Limb (tissue), 2 donors: ENCODE data around the gene GNAO1.

Experiments
- DNase-seq, 2 donors: peaks; one replicate each; pipeline ENCODE4 v3.0.0-alpha.2; 2016; ENCODE audit errors: extremely low spot score in 2 of 2

The GNAO1 gene

DNA sequence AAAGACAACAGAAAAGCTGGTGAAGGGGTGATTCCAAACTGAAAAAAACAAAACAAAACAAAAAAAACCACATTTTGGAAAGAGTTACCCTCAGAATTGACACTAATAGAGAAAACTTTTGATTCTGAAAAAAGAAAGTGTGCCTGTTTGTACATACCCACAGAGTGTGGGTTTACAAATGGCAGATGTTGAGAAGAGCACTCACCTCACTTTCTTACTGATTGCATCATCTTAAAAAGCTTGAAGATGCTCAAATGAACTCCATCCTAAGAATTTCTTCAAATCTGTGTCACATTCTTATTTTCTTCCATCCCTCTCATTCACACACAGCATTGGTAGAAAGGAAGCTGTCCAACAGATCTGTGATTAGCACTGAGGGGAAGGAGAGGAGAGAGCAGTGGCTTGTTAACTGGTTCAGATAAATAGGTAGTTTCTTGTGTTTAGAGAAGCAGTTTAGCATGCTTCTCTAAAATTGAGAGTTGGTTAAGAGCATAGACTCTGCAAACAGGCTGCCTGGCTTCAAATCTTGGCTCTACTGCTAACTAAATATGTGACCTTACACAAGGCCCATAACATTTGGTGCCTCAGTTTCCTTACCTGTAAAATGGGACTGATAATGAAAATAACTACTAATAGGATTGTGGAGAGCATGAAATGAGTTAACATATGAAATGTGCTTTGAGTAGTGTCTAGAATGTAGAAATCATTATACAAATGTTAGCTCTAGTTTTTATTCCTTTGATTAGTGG, 6.9 kb downstream of the GNAO1 start:
- no peak for DNase-seq

- no peak for DNase-seq
Observed at GRCh38 chr16:56198755-56199114, 7.4 kb downstream of the GNAO1 start.

DNA sequence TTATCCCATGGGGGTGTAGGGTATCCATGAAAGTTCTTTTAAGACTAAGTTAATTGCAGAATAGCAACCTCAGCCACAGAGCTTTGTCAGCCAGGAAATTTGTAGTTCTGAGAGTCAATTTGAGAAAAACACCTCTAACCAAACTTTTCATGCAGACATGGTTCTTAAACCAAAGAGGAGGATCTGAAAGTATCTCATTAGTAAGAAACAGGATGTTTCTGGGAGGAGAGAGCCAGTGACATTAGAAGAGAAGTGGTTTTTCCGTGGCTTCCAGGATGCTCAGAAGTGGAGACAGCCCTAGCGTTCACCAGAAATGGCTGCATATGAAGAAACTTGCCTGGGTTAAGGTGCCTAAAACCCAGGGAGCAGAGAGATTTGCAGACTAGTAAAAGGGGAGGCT, 7.9 kb downstream of the GNAO1 start:
- no peak for DNase-seq

DNA sequence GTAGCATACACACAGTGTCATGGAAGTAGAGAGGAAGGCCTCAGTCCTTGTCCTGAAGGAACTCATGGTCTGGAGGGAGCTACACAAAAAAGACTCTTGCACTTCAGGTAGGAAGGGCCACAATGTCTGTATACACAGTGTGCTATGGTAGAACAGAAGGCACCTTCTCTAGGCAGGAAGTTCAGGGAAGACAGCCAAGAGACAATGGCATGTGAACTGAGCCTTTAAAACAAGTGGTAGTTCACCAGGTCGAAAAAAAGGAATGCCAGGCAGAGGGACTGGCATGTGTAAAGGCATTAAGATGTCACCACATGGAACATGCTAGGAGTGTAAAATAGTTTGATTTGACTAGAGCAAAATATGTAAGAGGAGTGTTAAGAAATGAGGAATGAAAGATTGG, 9.7 kb downstream of the GNAO1 start:
- DNase-seq = no peak

DNA sequence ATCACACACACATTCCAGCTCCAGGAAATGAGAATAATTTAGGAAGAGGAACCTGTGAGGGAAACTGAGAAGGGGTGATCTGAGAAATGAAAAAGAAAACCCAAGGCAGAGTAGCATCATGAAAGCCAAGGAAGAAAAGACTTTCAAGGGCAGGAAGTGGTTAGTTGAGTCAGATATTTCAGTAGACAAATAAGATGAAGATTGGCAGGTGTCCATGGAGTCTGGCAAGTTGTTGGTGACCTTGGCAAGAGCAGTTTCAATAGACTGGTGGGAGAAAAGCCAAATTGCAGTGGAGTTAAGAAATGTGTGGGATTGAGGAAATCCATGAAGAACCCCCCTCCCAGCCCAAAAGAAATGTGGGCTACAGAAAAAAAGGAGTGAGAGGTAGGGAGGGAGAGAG, 10.7 kb downstream of the GNAO1 start:
- DNase-seq = no peak

- no peak for DNase-seq
Observed at GRCh38 chr16:56203052-56203451, 11.8 kb downstream of the GNAO1 start.

- no peak for DNase-seq
Observed at GRCh38 chr16:56204816-56205215, 13.5 kb downstream of the GNAO1 start.

DNA sequence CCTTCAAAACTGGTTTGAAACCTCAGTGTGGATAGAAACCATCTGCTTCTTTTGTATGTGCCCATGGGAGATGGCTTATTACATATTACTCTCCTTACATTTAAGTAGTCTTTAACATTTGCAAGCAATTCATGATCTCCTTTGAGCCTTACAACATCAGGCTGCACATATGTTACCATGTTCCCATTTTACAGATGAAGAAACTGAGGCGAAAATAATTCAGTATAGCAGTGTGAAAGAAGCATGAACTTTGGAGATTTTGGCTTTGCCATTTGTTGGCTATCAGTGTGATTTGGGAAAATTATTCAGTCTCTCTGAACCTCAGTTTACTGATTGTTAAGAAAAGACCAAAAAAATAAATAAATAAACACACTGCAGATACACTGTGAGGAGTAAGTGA, 15.7 kb downstream of the GNAO1 start:
- DNase-seq = no peak

DNA sequence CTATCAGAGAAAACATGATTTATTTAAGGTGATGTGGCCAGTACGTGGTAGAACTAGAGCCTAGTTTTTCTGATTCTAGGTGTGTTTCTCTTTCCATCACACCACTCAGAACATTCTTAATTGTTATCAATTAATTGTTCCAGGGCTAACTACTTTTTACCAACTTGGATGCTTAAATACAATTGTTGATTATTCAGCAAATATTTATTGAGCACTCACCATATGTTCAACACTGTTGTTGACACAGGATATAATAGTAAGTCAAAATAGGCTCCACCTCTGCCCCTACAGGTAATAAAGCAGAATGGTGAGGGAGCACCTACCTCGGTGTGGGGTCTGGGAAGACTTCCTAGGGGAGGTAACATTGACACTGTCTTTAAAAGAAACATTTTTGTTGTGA, 16.1 kb downstream of the GNAO1 start:
- no peak for DNase-seq

GRCh38 chr16:56211435-56211981, 20.2 kb downstream of the GNAO1 start:
- DNase-seq = no peak

GRCh38 chr16:56212144-56212543, 20.9 kb downstream of the GNAO1 start:
- no peak for DNase-seq

GRCh38 chr16:56221995-56222394, 30.7 kb downstream of the GNAO1 start:
- no peak for DNase-seq

- no peak for DNase-seq
Observed at GRCh38 chr16:56222474-56222997, 31.2 kb downstream of the GNAO1 start.

DNA sequence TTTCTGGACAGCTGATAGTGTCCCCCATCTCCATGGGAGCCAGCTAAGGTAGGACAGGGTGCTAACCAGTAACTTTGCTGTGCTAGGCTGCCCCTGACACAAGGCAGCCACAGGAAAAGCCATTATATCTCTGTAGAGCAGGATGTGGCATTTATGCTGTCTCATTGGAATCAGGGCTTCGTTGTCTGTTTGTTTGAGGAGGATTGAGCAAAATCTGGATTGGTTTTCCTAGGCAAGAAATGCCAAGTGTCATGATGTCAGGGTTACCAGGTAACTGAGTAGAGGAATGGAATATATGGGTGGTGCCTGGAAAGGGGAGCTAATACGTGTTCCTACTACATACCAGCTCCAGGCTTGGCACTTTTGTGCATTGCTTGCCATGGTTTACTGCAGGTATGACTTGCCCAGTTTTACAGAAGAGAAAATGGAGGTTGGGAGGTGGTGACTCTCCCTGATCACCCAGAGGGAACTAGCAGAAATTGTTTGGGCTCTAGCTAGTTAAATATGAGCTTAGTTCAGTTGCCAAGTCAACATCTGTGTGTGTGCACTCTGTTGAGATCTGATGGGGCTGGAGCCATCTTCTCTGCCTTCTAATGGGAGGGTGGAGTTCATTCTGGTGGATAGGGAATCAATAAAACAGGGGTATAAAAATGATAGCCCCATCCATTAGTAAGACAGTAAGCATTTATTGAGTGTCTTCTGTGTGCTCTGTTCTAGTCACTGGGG, 33.9 kb downstream of the GNAO1 start:
- DNase-seq = no peak

GRCh38 chr16:56226187-56226586, 34.9 kb downstream of the GNAO1 start:
- DNase-seq = no peak

DNA sequence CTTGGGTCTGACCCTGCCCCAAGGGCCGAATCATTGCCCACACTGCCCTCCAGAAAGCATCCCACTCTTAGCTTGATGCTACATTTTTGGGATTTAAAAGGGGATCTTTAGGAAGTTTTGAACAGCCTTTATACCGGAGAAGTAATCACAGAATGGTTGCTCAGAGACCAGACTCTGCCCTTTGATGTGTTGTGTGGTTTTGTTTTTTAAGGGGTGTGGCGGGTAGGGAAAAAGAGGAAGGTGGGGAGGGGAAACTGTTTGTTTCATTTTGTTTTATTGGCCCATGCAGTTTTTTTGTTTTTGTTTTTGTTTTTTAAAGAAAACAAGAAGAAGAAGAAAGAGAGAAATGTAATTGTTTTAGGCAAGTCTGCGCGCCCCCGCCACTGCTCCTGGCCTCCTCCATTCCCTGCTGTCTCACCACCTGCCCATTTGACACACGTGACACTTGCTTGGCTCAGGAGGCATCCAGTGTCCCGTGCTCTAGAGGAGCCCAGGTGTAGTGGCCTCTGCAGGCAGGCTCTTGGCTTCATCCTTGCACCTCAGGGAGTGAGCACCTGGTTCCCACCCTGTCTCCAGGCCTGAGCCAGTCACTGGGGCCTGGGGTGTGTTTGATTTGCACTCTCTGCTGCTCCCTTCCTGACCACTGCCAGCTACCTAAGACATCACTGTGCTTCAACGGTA, 35.7 kb downstream of the GNAO1 start:
- DNase-seq = no peak

DNA sequence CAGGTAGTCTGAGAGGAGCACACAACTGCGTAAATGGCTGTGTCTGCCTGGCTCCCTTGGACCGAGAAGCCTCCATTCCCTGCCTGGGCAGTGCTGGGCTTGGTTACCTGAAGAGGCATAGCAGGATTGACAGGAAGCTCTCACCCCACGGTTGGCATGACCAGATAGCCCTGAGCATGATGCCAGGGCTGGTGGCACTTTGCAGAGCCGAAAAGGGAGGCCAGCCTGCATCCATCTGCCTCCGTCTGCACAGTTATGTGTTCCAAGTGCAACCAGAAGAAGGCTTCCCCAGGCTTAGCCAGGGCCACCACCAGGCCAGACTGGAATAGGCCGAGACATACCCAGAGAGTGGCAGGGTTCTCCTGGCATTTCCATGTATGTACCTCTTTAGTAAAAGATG, 36.6 kb downstream of the GNAO1 start:
- DNase-seq = no peak

DNA sequence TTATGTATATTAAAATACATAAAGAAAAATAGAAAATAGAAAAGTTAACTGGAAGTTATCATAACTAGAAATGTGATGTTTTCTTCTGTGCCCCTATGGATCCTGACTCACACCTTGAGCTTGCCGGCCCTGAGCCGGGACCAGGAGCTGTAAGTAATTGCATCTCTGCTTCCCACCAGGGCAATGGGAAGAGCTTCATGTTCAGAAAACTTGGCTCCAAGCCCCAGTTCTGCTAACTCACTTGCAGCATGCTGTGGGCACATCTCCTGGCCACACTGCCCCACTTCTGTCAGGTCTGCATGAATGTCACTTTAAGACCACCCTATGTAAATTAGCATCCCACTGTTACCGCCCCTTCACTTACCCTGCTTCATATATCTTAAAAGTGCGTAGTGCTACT, 37.2 kb downstream of the GNAO1 start:
- no peak for DNase-seq

DNA sequence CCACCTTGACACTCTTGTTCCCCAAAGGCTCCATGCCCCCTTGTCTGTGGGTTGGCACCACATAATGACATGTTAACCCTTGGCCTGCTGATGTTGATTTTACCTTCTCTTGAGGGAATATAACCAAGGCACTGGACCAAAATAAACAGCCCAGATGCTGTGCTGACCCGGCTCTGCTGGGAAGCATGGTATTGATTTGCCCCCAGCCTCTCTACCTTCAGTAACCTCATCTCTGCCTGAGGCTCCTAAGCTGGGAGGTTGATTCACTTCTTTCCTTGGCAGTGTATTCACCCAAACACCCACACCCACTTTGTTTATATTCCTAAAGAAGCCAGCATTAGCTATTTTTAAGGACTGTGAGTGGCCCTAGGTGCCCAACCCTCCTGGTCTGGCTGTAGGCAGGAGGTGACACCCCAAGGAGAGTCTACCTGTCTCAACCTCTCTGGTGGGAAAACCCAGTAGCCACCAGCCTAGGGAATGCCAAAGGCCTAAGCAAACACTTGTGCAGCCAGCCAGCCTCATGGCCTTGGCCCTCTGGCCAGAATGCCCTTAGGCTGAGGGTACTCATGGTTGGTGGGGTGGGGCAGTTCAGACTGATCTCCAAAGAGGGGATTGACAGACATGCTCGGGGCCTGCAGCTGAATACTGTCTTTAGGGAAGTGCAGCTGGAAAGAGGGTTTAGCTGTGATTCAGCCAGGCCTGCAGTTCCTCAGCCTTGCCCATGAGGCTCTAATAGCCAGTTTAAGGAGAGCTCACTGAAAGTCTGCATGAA, 42.7 kb downstream of the GNAO1 start:
- no peak for DNase-seq

- no peak for DNase-seq
Observed at GRCh38 chr16:56234737-56235136, 43.4 kb downstream of the GNAO1 start.

GRCh38 chr16:56237451-56237930, 46.2 kb downstream of the GNAO1 start:
- no peak for DNase-seq
